IMR-90 (cell line): ENCODE measurements around the gene IL31RA. TPM values are rescaled to one million over a fixed set of nuclear protein-coding genes. Genes with fewer than 3 reads are reported as not detected.

ENCODE experiments used
- ATAC-seq: fragments of 200-7000 bp; cut with Tn5 transposase; 2 replicates; pipeline ENCODE4 v1.9.1; 2020; ENCODE audit warnings: low read depth, mild to moderate bottlenecking, moderate library complexity
- BruUV-seq: library from RNA; stranded (reverse); fragments of 400-500 nt; replicated peaks from 2 replicates; lab custom pipeline; 2021; lab: Mats Ljungman, UMichigan
- CTCF ChIA-PET: fragments of 300-600 bp; formaldehyde crosslinking; extraction: SDS; loops from one replicate; lab custom pipeline; 2021; ENCODE audit warnings: antibody characterized with exemption; lab: Yijun Ruan, JAX
- POLR2A ChIA-PET: fragments of 300-600 bp; sonication (Branson Sonifier 250); formaldehyde crosslinking; loops from one replicate; lab custom pipeline; 2022; ENCODE audit warnings: antibody characterized with exemption; ENCODE audit not compliant: unreplicated experiment; lab: Charles Lee
- DNase-seq: peaks from one replicate; pipeline ENCODE4 v3.0.0; 2013
- H2AFZ ChIP-seq: replicated peaks from 2 replicates; pipeline ENCODE3; 2013; ENCODE audit warnings: low read length, mild to moderate bottlenecking; ENCODE audit not compliant: poor library complexity
- H2AK5ac ChIP-seq: 2 replicates; pipeline ENCODE4 v1.6.1; 2013; ENCODE audit warnings: low read depth, low read length, inconsistent platforms
- H2AK9ac ChIP-seq: replicated peaks from 2 replicates; pipeline ENCODE3; 2013; ENCODE audit warnings: mild to moderate bottlenecking, low read depth, low read length, moderate library complexity; ENCODE audit not compliant: poor library complexity
- H2BK120ac ChIP-seq: 2 replicates; pipeline ENCODE4 v1.6.1; 2013; ENCODE audit warnings: low read depth, low read length, inconsistent platforms
- H2BK15ac ChIP-seq: 3 replicates; pipeline ENCODE4 v1.6.1; 2013; ENCODE audit warnings: low read depth, low read length, inconsistent platforms
- H2BK20ac ChIP-seq: 2 replicates; pipeline ENCODE4 v1.6.1; 2013; ENCODE audit warnings: low read depth, mild to moderate bottlenecking, inconsistent platforms, low read length, moderate library complexity
- H2BK5ac ChIP-seq: 2 replicates; pipeline ENCODE4 v1.6.1; 2013; ENCODE audit warnings: mild to moderate bottlenecking, low read depth, low read length, inconsistent platforms; ENCODE audit not compliant: poor library complexity, severe bottlenecking
- H3K14ac ChIP-seq: replicated peaks from 2 replicates; pipeline ENCODE4 v1.6.1; 2013; ENCODE audit warnings: low read depth, low read length, inconsistent platforms
- H3K18ac ChIP-seq: 2 replicates; pipeline ENCODE4 v1.6.1; 2013; ENCODE audit warnings: low read depth, low read length, control low read depth
- H3K23ac ChIP-seq: 2 replicates; pipeline ENCODE4 v1.6.1; 2013; ENCODE audit warnings: low read depth, low read length, inconsistent platforms
- H3K27ac ChIP-seq: 2 replicates; pipeline ENCODE4 v1.5.1; 2013; ENCODE audit warnings: mild to moderate bottlenecking, control low read depth, low read length; ENCODE audit not compliant: insufficient read depth
- H3K27me3 ChIP-seq: 2 replicates; pipeline ENCODE4 v1.6.1; 2013; ENCODE audit warnings: low read length; ENCODE audit not compliant: control insufficient read depth, insufficient read depth
- H3K36me3 ChIP-seq: 2 replicates; pipeline ENCODE4 v1.6.1; 2013; ENCODE audit warnings: low read length, mixed read lengths; ENCODE audit not compliant: control insufficient read depth, insufficient read depth
- H3K4ac ChIP-seq: 2 replicates; pipeline ENCODE4 v1.6.1; 2013; ENCODE audit warnings: low read depth, low read length, inconsistent platforms
- H3K4me1 ChIP-seq: 2 replicates; pipeline ENCODE4 v1.6.1; 2013; ENCODE audit warnings: low read length, mixed read lengths; ENCODE audit not compliant: control insufficient read depth, insufficient read depth
- H3K4me2 ChIP-seq: 2 replicates; pipeline ENCODE4 v1.6.1; 2013; ENCODE audit warnings: low read depth, mild to moderate bottlenecking, control low read depth, low read length, moderate library complexity
- H3K4me3 ChIP-seq: 2 replicates; pipeline ENCODE4 v1.5.1; 2013; ENCODE audit warnings: low read depth, mild to moderate bottlenecking, control low read depth, low read length, moderate library complexity; ENCODE audit not compliant: insufficient read depth
- H3K56ac ChIP-seq: 2 replicates; pipeline ENCODE4 v1.6.1; 2013; ENCODE audit warnings: low read length, inconsistent platforms; ENCODE audit not compliant: insufficient read depth; ENCODE audit errors: extremely low read depth
- H3K79me1 ChIP-seq, 2 experiments: 2 replicates each; pipeline ENCODE4 v1.6.1; 2013; ENCODE audit warnings: low read length in 2 of 2, inconsistent platforms in 1 of 2, low read depth in 1 of 2
- H3K9ac ChIP-seq: 2 replicates; pipeline ENCODE4 v1.6.1; 2013; ENCODE audit warnings: low read depth, low read length, control low read depth
- H3K9me1 ChIP-seq: 2 replicates; pipeline ENCODE4 v1.6.1; 2013; ENCODE audit warnings: low read length, inconsistent platforms; ENCODE audit not compliant: insufficient read depth
- H3K9me3 ChIP-seq: 2 replicates; pipeline ENCODE4 v1.6.1; 2013; ENCODE audit warnings: low read length; ENCODE audit not compliant: control insufficient read depth, insufficient read depth
- H4K20me1 ChIP-seq: 2 replicates; pipeline ENCODE4 v1.6.1; 2013; ENCODE audit warnings: low read length, inconsistent platforms; ENCODE audit not compliant: insufficient read depth
- H4K5ac ChIP-seq: 2 replicates; pipeline ENCODE4 v1.6.1; 2013; ENCODE audit warnings: mild to moderate bottlenecking, low read depth, low read length, control low read depth
- H4K8ac ChIP-seq, 2 experiments: 2 replicates each; pipeline ENCODE4 v1.6.1; 2013; ENCODE audit warnings: low read depth in 2 of 2, low read length in 2 of 2, control low read depth in 1 of 2, inconsistent platforms in 1 of 2
- H4K91ac ChIP-seq: 2 replicates; pipeline ENCODE4 v1.6.1; 2013; ENCODE audit warnings: low read depth, low read length, inconsistent platforms; ENCODE audit not compliant: insufficient read depth
- CEBPB ChIP-seq: IDR thresholded peaks from 2 replicates; pipeline ENCODE4 v1.6.1; 2012; ENCODE audit warnings: low read depth, low read length, improper control_type of control experiment
- CTCF ChIP-seq: conservative IDR thresholded peaks from 2 replicates; pipeline ENCODE4 v1.5.1; 2012; ENCODE audit warnings: mild to moderate bottlenecking, low read depth, low read length, improper control_type of control experiment
- ELK1 ChIP-seq: fragments of 150-350 bp; IDR thresholded peaks from 2 replicates; pipeline ENCODE4 v1.6.1; 2016; ENCODE audit warnings: low read depth, mild to moderate bottlenecking, low read length, moderate library complexity, borderline replicate concordance
- MAFK ChIP-seq: IDR thresholded peaks from 2 replicates; pipeline ENCODE4 v1.6.1; 2012; ENCODE audit warnings: low read depth, low read length, improper control_type of control experiment
- MXI1 ChIP-seq: IDR thresholded peaks from 2 replicates; pipeline ENCODE4 v1.6.1; 2012; ENCODE audit warnings: low read depth, mild to moderate bottlenecking, low read length, moderate library complexity, borderline replicate concordance
- POLR2A ChIP-seq: IDR thresholded peaks from 2 replicates; pipeline ENCODE4 v1.6.1; 2012; ENCODE audit warnings: mild to moderate bottlenecking, low read depth, low read length
- RAD21 ChIP-seq: IDR thresholded peaks from 2 replicates; pipeline ENCODE4 v1.6.1; 2012; ENCODE audit warnings: low read length, improper control_type of control experiment
- RCOR1 ChIP-seq: IDR thresholded peaks from 2 replicates; pipeline ENCODE4 v1.6.1; 2012; ENCODE audit warnings: mild to moderate bottlenecking, low read length, improper control_type of control experiment; ENCODE audit not compliant: insufficient replicate concordance
- RFX5 ChIP-seq: IDR thresholded peaks from 2 replicates; pipeline ENCODE4 v1.8.0; 2012; ENCODE audit warnings: low read depth, mild to moderate bottlenecking, low read length, moderate library complexity
- WGBS, 2 experiments: methylation state at CpG; one replicate each; pipeline versions ENCODE4 v1.1.5 to v1.1.7; 2013; ENCODE audit warnings: missing lambda C conversion rate in 2 of 2; ENCODE audit not compliant: insufficient read length in 1 of 2; ENCODE audit errors: extremely low coverage in 2 of 2; 5-methylcytosine and 5-hydroxymethylcytosine counted together
- dilution Hi-C: fragments of 300-500 bp; cut with HindIII; formaldehyde crosslinking; loops from one replicate; pipeline ENCODE4 v1.14.3; 2018; ENCODE audit warnings: low sequenced_read_pairs; ENCODE audit not compliant: unreplicated experiment
- in situ Hi-C: fragments of 300-500 bp; cut with MboI; formaldehyde crosslinking; loops from 3 replicates; pipeline ENCODE4 v1.14.3; 2019; ENCODE audit warnings: low sequenced_read_pairs, inconsistent platforms, mixed read lengths
- intact Hi-C: fragments of 100-400 bp; cut with micrococcal nuclease; formaldehyde crosslinking; loops from 2 replicates; pipeline ENCODE4 v1.10.0; 2022
- polyA plus RNA-seq, 3 experiments: library from polyadenylated mRNA; depleted of rRNA; stranded (reverse); fragments of >200 nt; gene quantifications; 2 replicates each; pipeline ENCODE4 v1.2.3, GENCODE V29; 2012; ENCODE audit warnings: low replicate concordance in 1 of 3
- total RNA-seq: library from RNA; depleted of rRNA; stranded (reverse); fragments of >200 nt; gene quantifications from 2 replicates; pipeline ENCODE4 v1.2.3, GENCODE V29; 2012

Gene IL31RA
- total and polyA plus RNA-seq, 2 of the 4 experiments (the other 2 are of a cell fraction) = 0.39 to 0.90 TPM

- peak; percentile 56 for DNase-seq
- no peak overlapping the region for H4K5ac ChIP-seq
- CTCF ChIA-PET = interaction anchor here (0.6 kb wide), 1 partner anchor 281 kb away, joined by 3 read pairs; no protein-coding TSS in a partner anchor
- H2BK20ac ChIP-seq = no peak overlapping the region
- H4K8ac ChIP-seq = no peak overlapping the region
- dilution Hi-C loops = no loop called here
- H2BK15ac ChIP-seq = no peak overlapping the region
- H3K14ac ChIP-seq = no peak overlapping the region
- no peak overlapping the region for H2AFZ ChIP-seq
- no peaks in the 10 kb centered on the region for H4K20me1 ChIP-seq
- no peaks in the 10 kb centered on the region for H3K9me3 ChIP-seq
- no peak overlapping the region for H2BK120ac ChIP-seq
- TF ChIP-seq MXI1 (no peak), ELK1 (no peak), CEBPB (no peak), POLR2A (no peak), RCOR1 (no peak), RAD21 (no peak), CTCF (no peak), MAFK (no peak), RFX5 (no peak)
- H3K9me1 ChIP-seq = peaks cover 8% of the 10 kb centered on the region; the same call in 1 of the 2 replicates
- no peak overlapping the region for H3K9ac ChIP-seq
- H3K36me3 ChIP-seq = no peaks in the 10 kb centered on the region
- in situ Hi-C loops = no loop called here
- H3K27ac ChIP-seq = no peak overlapping the region
- no peak overlapping the region for H2AK9ac ChIP-seq
- peaks cover 6% of the 10 kb centered on the region for H3K4me1 ChIP-seq
- no peak overlapping the region for H4K91ac ChIP-seq
- POLR2A ChIA-PET = no interaction called here
- H3K18ac ChIP-seq = no peak overlapping the region
- ATAC-seq = peak; percentile 75
- no peaks in the 10 kb centered on the region for H3K79me1 ChIP-seq
- no peak overlapping the region for H3K56ac ChIP-seq
- no peaks in the 10 kb centered on the region for H3K27me3 ChIP-seq
- no peak overlapping the region; the same call in 1 of the 2 replicates for H2AK5ac ChIP-seq
- intact Hi-C loops = no loop called here
- H3K4ac ChIP-seq = no peak overlapping the region
- no peak overlapping the region for H2BK5ac ChIP-seq
- no peak overlapping the region for H3K4me3 ChIP-seq
- no peak overlapping the region for H3K4me2 ChIP-seq
- no TSS peak for BruUV-seq
- no CpG with 5 or more reads among the region's 6 CpGs for WGBS, 2 experiments
- H3K23ac ChIP-seq = no peak overlapping the region
Observed at GRCh38 chr5:55899344-55899743, 48.2 kb downstream of the IL31RA start.
